DMS153 (cell line): ENCODE measurements around the gene FBXL14.
"Not testable (repeated sequence)": the region's sequence is repeated elsewhere in the genome, so short reads cannot be mapped to it uniquely, and the experiment has no call there.

Source experiments
- DNase-seq: peaks from one replicate; lab custom pipeline; 2025; lab: John Stamatoyannopoulos, UW

The FBXL14 gene

DNA sequence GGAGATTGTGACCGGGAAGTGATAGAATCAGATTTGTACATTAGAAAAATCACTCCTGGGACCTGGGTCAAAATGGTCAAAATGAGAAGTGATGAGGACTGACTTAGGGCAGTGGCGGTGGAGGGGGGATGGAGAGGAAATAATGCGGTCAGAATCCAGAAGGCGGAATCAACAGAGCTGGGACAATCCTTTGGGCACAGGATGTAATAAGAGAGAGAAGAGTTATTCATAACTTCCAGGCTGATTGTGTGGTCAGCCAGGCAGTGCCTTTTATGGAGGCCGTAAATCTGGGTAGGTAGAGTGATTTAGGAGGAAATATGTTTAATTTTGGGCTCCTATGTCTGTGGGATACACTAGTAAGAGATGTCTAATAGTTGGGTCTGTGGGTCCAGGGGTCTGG is 21.6 kb downstream of the FBXL14 start:
- DNase-seq: no peak

- no peak for DNase-seq
These were observed 26.5 kb downstream of the FBXL14 start for GRCh38 chr12:1567852-1568251.

- DNase-seq: no peak
These were observed 27.8 kb downstream of the FBXL14 start for GRCh38 chr12:1566449-1567135.

DNA sequence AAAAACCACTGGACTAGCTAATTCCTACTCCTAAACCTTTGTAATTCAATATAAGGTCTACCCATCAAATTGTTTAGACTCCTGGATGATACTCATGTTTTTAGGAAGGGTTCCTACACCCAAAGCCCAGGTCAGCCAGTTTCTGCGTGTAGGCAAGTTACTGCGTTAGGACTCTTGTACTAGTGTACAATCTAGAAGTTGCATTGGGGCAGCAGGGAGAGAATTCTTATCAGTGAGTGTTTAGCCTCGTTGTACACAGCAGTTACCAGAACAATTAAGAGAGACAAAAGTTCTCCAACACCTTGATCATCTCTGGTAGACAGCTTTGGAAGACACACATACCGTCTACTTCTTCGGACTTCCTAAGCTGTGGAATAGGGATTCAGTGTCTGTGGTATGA is 29.2 kb downstream of the FBXL14 start:
- no peak for DNase-seq

DNA sequence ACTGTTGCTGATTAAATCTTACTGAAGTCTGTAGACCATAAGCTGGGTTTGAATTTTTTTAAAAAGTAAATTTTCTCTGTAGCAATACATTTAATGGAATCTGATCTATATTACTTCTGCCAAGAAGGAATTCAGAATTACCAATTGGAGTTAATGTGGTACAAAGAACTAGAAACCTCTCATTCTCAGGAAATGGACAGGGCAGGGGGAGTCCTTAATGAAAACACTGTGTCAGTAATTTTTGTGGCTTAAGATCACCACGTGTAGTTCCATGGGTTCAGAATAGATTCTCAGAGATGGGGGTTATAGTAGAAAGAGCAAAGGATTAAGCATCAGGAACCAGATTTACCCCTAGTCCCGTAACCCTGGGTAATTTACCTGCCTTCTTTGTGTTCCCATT is 30.3 kb downstream of the FBXL14 start:
- no peak for DNase-seq

GRCh38 chr12:1562813-1563407 is 31.5 kb downstream of the FBXL14 start:
- DNase-seq: no peak

- no peak for DNase-seq
These were observed 33.7 kb downstream of the FBXL14 start for GRCh38 chr12:1560704-1561103.

DNA sequence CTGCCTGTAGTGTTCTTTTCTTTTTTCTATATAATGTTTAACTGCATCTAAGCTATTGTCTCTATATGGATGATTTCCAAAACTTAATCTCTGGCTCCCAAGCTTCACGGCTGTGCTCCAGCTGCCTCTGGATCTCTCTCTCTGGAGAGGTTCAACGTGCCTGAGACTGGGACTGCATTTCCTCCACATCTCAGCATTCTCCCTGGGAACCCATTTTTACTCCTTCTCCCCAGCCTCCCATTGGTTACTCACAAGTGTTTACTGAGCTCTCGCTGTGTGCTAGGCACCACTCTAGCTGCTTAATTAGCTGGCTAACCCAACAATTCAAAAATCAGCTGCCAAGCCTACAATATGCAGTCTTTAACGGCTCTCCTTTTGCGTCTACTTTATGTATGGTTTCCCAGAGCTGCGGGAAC is 34.7 kb downstream of the FBXL14 start:
- DNase-seq: peak; percentile 70

GRCh38 chr12:1558108-1558507 is 36.3 kb downstream of the FBXL14 start:
- DNase-seq: not testable (repeated sequence)

DNA sequence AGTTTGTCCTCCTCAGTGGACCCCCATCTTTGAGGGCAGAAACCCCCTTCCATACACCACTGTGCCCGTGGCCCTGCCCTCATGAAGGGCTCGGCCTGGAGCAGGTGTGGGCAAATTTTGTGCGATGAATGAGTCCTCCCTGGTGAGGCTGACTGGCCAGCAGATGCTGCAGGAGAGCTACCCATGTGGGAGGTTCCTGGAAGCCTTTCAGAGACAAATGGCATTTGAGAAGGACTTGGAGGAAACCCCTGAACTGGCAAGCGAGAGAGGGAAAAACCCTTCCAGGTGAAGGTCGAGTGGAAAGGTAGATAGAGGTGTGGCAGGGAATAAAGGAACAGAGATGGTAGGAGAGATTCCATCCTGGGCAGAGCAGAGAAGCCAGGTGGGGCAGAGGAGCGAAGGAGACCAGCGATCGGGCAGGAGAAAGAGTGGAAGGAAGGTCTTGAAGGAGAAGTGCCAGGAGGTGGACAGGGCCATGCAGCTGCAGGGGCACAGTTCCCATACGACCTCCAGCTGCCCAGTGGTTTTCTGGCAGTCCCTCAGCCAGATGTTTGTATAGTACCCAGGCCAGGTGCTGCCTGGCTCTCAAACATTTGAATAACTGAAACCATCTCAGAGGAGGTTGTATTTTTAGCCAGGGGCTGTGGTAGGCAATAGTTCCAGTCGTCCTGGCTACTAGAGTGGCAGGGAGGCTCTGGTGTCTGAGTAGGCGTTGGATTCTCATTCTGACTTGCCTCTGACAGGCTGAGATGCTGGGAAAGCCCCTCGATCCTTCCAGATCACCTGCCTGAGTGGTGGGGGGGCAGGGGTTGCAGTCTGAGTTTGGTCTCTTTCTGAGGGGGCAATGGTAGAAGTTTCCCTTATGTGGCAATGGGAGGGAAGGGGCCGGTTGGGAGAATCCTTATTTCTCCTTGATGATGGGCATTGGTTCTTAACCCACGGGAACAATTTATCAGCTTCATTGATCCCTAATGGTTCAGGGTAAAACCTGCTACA is 40.1 kb downstream of the FBXL14 start:
- no peak for DNase-seq

GRCh38 chr12:1553536-1553935 is 40.8 kb downstream of the FBXL14 start:
- DNase-seq: no peak

DNA sequence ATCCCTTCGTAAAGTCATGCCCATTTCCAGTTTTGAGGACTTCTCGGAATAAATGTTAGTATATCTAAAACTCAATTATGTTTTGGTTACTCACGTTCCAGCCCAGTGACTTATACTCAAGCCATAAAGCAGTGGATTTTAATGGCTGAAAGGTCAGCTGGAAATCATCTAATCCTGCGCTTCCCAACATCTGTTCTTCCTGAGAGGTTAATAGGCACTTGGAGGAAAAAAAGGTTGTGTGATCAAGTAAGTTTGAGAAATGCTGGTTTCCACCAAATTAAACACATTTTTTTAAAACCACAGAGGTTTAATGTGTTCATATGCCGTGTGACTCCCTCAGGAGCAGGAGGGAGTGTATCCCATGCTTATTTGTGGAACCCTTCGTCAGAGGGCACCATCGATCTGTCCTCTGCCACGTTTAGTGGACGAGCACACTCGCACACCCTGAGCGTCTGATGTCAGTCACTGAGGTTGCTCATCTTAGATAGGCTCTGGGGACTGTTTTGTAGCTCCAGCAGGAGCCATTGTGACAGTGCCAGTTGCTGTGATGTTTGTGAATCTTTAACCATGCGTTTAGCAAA is 41.4 kb downstream of the FBXL14 start:
- no peak for DNase-seq

DNA sequence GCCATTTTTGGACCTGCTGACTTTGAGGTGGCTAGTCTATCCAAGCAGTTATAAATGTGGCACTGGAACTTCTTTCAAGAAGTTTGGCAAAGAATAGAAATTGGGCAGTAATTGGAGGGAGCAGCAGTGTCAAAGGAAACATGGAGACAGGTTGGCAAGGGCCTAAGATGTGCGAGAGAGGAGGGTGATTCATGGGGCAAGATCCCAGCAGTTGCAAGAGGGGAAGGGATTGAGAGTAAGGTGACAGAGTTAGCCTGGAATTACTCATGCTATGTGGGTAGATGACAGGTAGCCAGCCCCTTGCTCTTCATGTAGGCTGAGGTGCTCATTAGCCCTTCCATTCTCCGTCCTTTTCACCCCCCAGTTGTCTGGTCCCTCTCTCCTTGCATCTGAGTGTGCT is 42.2 kb downstream of the FBXL14 start:
- no peak for DNase-seq

GRCh38 chr12:1551496-1551895 is 42.9 kb downstream of the FBXL14 start:
- no peak for DNase-seq

DNA sequence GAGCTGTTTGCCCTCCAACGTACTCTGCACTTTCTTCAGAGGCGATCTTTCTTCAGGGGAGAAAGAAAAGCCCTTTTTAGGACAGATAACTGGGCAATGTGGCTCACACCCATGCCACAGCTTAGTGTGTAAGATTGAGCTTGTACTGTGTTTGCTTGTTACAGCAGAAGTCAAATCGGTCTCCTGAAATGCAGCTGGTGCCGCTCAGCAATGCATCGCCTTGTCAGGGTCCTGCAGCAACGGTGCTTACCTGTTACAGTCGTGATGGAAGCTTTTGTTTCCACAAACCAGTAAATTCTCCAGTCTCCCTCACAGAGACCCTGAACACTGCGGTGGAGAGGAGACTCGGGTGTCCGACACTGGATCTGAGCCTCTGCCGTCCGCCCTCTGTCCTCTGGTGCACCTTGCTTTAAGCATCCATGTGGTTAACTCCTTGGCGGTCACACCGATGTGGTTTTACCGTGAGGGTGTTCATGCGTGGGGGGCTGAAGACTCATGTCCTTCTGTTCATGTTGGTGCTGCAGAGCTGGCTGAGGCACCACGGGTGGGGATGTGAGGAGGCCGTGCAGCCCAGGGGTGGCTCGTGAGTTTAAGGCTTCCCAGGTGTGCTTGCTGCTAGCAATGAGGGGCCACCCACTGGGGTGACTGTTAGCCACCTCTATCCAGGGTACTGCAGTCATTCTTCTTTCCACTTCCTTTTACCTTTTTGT is 47.3 kb downstream of the FBXL14 start:
- DNase-seq: no peak

DNA sequence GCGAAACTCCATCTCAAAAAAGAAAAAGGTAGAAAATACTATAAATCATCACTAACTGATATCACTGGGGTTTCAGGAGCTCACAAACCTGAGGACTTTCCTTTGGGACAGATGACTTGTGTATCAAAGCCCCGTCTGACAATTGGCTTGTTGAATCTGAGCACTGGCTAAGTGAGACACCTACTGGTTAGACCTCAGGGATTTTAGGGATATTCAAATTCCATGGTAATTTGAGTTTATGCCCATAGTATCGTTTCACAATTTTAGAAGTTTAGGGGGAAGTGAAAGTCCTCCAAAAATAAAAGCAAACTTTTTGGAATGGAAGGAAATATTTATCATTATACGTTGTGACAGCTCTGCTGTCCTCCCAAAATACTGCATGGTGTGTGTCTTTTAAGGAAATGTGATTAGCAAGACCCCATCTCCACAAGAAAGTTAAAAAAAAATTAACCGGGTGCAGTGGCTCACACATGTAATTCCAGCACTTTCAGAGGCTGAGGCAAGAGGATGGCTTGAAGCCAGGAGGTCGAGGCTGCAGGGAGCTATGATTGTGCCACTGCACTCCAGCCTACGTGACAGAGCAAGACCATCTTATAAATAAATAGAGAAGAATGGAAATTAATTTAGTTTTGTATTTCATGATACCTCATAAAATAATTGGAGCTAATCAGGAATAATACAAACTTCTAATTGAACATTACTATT is 49.2 kb downstream of the FBXL14 start:
- DNase-seq: no peak

- DNase-seq: no peak
These were observed 51.8 kb downstream of the FBXL14 start for GRCh38 chr12:1542599-1542998.

DNA sequence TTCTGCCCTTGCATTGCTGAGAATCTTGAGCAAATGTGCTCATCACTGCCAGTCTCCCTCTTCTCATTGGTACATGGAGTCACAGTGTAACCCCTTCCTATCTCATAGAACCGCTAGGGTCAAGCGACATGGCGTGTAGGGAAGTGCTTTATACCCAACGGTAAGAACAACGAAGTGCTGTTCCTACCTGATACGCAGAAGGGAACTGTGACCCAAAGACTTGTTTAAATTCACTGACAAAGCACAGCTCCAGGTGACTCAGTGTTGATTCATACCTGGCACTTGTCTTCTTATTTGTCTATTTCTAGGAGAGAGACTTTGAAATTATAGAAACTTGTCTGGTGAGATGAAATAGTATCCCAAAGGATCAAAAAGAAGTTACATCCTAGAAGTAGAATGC is 53.7 kb downstream of the FBXL14 start:
- DNase-seq: no peak

GRCh38 chr12:1539135-1539534 is 55.2 kb downstream of the FBXL14 start:
- no peak for DNase-seq

DNA sequence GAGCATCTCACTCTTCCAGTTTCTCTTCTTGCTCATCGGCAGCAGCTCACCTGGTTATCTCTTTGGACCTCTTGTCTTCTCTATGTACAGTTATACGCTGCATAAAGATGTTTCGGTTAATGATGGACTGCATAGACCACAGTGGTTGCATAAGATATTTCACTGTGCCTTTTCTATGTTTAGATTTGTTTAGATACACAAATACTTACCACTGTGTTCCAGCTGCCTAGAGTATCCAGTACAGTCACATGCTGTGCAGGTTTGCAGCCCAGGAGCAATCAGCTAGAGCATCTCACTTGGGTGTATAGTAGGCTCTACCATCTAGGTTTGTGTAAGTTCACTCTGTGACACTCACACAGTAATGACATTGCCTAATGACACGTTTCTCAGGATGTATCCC is 57.6 kb downstream of the FBXL14 start:
- no peak for DNase-seq

DNA sequence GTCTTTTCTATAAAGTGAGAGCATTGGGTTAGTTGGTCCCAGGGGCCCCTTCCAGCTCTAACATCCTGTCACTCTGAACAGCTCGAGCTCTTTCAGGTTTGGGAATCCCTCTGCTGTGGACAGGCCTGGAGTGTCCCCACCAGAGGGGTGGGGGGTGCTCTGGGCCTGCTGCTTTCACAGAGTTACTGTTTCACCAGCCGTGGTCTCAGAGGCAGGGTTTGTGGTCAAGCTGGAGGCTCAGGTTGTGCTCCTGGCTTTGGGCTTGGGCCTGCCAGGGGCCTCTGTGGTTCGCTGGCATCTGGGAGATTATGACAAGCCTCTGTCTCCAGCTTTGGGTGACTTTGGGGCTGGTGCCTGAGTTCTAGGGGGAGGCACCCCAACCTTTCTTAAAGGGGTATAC is 59.6 kb downstream of the FBXL14 start:
- no peak for DNase-seq
